Keratinocyte (primary cell): ENCODE results near the gene BECN2. TPM values are rescaled to one million over a fixed set of nuclear protein-coding genes. Genes with fewer than 3 reads are reported as not detected.

Source experiments
- DNase-seq: peaks from one replicate; pipeline ENCODE4 v3.0.0-alpha.2; 2011; ENCODE audit warnings: low read depth, missing footprints, low spot score
- FAIRE-seq: peaks from 2 replicates; lab custom pipeline; 2011; peaks lifted over from hg19 to GRCh38; lab: Jason Lieb, UNC
- H2AFZ ChIP-seq: 2 replicates; pipeline ENCODE4 v1.6.0; 2012; ENCODE audit warnings: low read length, control low read depth, inconsistent platforms; ENCODE audit not compliant: control insufficient read depth
- H3K27ac ChIP-seq: 2 replicates; pipeline ENCODE4 v1.5.1; 2011; ENCODE audit warnings: low read length; ENCODE audit not compliant: control insufficient read depth, insufficient read depth
- H3K27me3 ChIP-seq: 3 replicates; pipeline ENCODE4 v1.6.0; 2011; ENCODE audit warnings: low read length; ENCODE audit not compliant: control insufficient read depth, insufficient read depth; ENCODE audit errors: extremely low read depth
- H3K36me3 ChIP-seq, 2 experiments: 2 replicates in 1 of 2; 3 replicates in 1 of 2; pipeline ENCODE4 v1.5.1; 2011; ENCODE audit warnings: low read length in 2 of 2, mild to moderate bottlenecking in 1 of 2; ENCODE audit not compliant: control insufficient read depth in 2 of 2, insufficient read depth in 2 of 2; ENCODE audit errors: extremely low read depth in 1 of 2
- H3K4me1 ChIP-seq: 3 replicates; pipeline ENCODE4 v1.5.1; 2011; ENCODE audit warnings: low read length; ENCODE audit not compliant: control insufficient read depth, insufficient read depth; ENCODE audit errors: extremely low read depth
- H3K4me2 ChIP-seq: 3 replicates; pipeline ENCODE4 v1.6.0; 2011; ENCODE audit warnings: low read depth, low read length; ENCODE audit not compliant: control insufficient read depth, insufficient read depth; ENCODE audit errors: extremely low read depth
- H3K4me3 ChIP-seq, 3 experiments: fragments of 200-600 bp in 1 of 3; sonication (generic) in 1 of 3; 2 replicates in 2 of 3; 3 replicates in 1 of 3; pipeline ENCODE4 v1.5.1; 2011 to 2016; ENCODE audit warnings: low read length in 3 of 3, mild to moderate bottlenecking in 3 of 3, control low read depth in 2 of 3, inconsistent platforms in 1 of 3, low read depth in 1 of 3, mixed read lengths in 1 of 3, mixed run types in 1 of 3, moderate library complexity in 1 of 3; ENCODE audit not compliant: control insufficient read depth in 2 of 3, insufficient read depth in 2 of 3; ENCODE audit errors: extremely low read depth in 1 of 3
- H3K79me2 ChIP-seq: 2 replicates; pipeline ENCODE4 v1.6.0; 2012; ENCODE audit warnings: low read length; ENCODE audit not compliant: control insufficient read depth, insufficient read depth
- H3K9ac ChIP-seq: 3 replicates; pipeline ENCODE4 v1.6.0; 2011; ENCODE audit warnings: low read length; ENCODE audit not compliant: control insufficient read depth, insufficient read depth; ENCODE audit errors: extremely low read depth
- H3K9me1 ChIP-seq: 3 replicates; pipeline ENCODE4 v1.6.0; 2011; ENCODE audit warnings: low read length; ENCODE audit not compliant: control insufficient read depth, insufficient read depth; ENCODE audit errors: extremely low read depth
- H3K9me3 ChIP-seq: 2 replicates; pipeline ENCODE4 v1.5.1; 2012; ENCODE audit warnings: low read depth, low read length; ENCODE audit not compliant: control insufficient read depth
- H4K20me1 ChIP-seq: 3 replicates; pipeline ENCODE4 v1.6.0; 2011; ENCODE audit warnings: low read length; ENCODE audit not compliant: control insufficient read depth, insufficient read depth; ENCODE audit errors: extremely low read depth
- CTCF ChIP-seq, 3 experiments: IDR thresholded peaks in 1 of 3; conservative IDR thresholded peaks in 1 of 3; optimal IDR thresholded peaks in 1 of 3; 2 replicates in 2 of 3; 3 replicates in 1 of 3; pipeline versions ENCODE3 to v1.5.1; 2011; ENCODE audit warnings: low read length in 3 of 3, mild to moderate bottlenecking in 3 of 3, moderate library complexity in 2 of 3, control low read depth in 1 of 3, inconsistent platforms in 1 of 3; ENCODE audit not compliant: insufficient read depth in 2 of 3; ENCODE audit errors: extremely low read depth in 1 of 3
- EZH2 ChIP-seq: IDR thresholded peaks from one replicate; pipeline ENCODE4 v1.6.1; 2012; ENCODE audit warnings: inconsistent platforms, mild to moderate bottlenecking, low read length, moderate library complexity
- dilution Hi-C: fragments of 300-500 bp; cut with MboI; formaldehyde crosslinking; loops from one replicate; pipeline ENCODE4 v1.7.0; 2020; ENCODE audit warnings: low sequenced_read_pairs; ENCODE audit not compliant: extremely low pct_ligation_motif_present
- polyA plus RNA-seq, 5 experiments: library from polyadenylated mRNA; depleted of rRNA in 3 of 5; stranded (reverse) in 3 of 5; stranded (forward) in 1 of 5; unstranded in 1 of 5; fragments of >200 nt; gene quantifications; 1 replicate in 1 of 5; 2 replicates in 3 of 5; 3 replicates in 1 of 5; pipeline versions ENCODE4 v1.2.1 to v1.2.3, GENCODE V29; 2011 to 2012; ENCODE audit warnings: missing spikeins in 2 of 5, low read depth in 1 of 5, low replicate concordance in 1 of 5

The BECN2 gene
- polyA plus RNA-seq, 1 donor (not counting 4 experiments of a cell fraction or from before 2014, with no cell fraction given) = not detected

- no peaks in the 10 kb centered on the region for H4K20me1 ChIP-seq
These were observed 47.4 kb downstream of the BECN2 start for GRCh38 chr1:242004751-242005495.

GRCh38 chr1:242005866-242006535, 48.4 kb downstream of the BECN2 start:
- TF ChIP-seq EZH2 = no peak
- no peak for TF ChIP-seq CTCF (optimal IDR thresholded peaks at IDR 0.05 in 1 of 3, IDR thresholded peaks at IDR 0.05 in 1 of 3, conservative IDR thresholded peaks at IDR 0.05 in 1 of 3; ENCODE audit: extremely low read depth in 1 of 3, insufficient read depth in 2 of 3, low read length in 3 of 3)
- dilution Hi-C loops = no loop called here
- H3K9me1 ChIP-seq = no peaks in the 10 kb centered on the region
- no peaks in the 10 kb centered on the region for H3K27me3 ChIP-seq
- no peak overlapping the region for H3K9ac ChIP-seq
- H3K27ac ChIP-seq = no peak overlapping the region
- H4K20me1 ChIP-seq = no peaks in the 10 kb centered on the region
- H3K9me3 ChIP-seq = no peaks in the 10 kb centered on the region
- no peak overlapping the region for H2AFZ ChIP-seq
- no peaks in the 10 kb centered on the region for H3K4me1 ChIP-seq
- no peaks in the 10 kb centered on the region for H3K36me3 ChIP-seq
- no peak overlapping the region for H3K4me3 ChIP-seq
- no peak for FAIRE-seq
- H3K79me2 ChIP-seq = no peaks in the 10 kb centered on the region
- H3K4me2 ChIP-seq = no peak overlapping the region
- DNase-seq = no peak

More at GRCh38 chr1:242004751-242005495, 47.4 kb downstream of the BECN2 start:
- Histone ChIP-seq H3K27me3 (no peaks in the 10 kb centered on the region), H3K79me2 (no peaks in the 10 kb centered on the region), H3K4me1 (no peaks in the 10 kb centered on the region), H3K9me3 (no peaks in the 10 kb centered on the region), H3K4me3 (no peak overlapping the region), H3K9me1 (no peaks in the 10 kb centered on the region), H3K4me2 (no peak overlapping the region), H3K9ac (no peak overlapping the region), H3K36me3 (no peaks in the 10 kb centered on the region), H3K27ac (no peak overlapping the region), H2AFZ (no peak overlapping the region)
- dilution Hi-C loops = no loop called here
- TF ChIP-seq EZH2 (no peak), CTCF (optimal IDR thresholded peaks at IDR 0.05 in 1 of 3, IDR thresholded peaks at IDR 0.05 in 1 of 3, conservative IDR thresholded peaks at IDR 0.05 in 1 of 3; ENCODE audit: extremely low read depth in 1 of 3, insufficient read depth in 2 of 3, low read length in 3 of 3) (no peak)
- DNase-seq (no peak), FAIRE-seq (no peak)
